ENCODE data around the gene BMP6. TPM values are rescaled to one million over a fixed set of nuclear protein-coding genes. Genes with fewer than 3 reads are reported as not detected.
"Not testable (repeated sequence)": the region's sequence is repeated elsewhere in the genome, so short reads cannot be mapped to it uniquely, and the experiment has no call there.

BMP6 gene
- total RNA-seq, 4 donors from 2014 or later, result 1.7 to 8.3 (median 3.3) TPM

DNA sequence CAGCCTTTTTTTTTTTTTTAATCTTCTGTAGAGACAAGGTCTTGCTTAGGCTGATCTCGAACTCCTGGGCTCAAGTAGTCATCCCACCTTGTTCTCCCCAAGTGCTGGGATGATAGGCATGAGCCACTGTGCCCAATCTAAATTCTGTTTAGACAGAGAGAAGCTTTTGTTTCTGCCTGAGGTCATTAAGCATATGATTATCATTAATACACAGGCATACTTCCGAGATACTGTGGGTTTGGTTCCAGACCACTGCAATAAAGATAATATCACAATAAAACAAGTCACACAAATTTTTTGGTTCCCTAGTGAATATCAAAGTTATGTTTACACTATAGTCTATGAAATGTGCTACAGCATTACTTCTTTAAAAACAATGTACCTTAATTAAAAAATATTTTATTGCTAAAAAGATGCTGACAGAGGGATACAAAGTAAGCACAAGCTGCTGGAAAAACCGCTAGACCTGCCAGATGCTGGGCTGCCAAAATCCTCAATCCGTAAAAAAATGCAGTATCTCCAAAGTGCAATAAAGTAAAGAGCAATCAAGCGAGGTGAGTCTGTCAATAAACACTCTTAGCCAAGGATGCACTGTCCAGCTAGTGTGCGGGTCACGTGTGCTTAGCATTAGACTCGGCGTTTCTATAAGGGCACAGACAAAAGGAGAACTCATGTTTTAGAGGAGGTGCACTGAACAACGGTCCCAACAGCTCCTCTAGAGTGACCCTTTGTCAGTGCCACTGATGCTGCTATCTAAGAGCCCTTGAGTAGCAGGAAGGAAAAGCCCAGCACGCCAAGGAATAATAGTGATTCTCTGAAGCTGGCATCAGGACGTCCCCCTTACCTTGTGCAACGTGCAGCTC is 168.6 kb downstream of the BMP6 start:
- ATAC-seq (no peak), DNase-seq (no peak)
- Histone ChIP-seq H3K9me3 (no peaks in the 10 kb centered on the region), H3K27ac (no peak overlapping the region), H3K4me3 (no peak overlapping the region), H3K27me3 (no peaks in the 10 kb centered on the region), H3K4me1 (peaks cover 2 to 12% of the 10 kb centered on the region in 2 donors), H3K36me3 (peaks cover 0 to 92% of the 10 kb centered on the region in 2 donors)
- in situ Hi-C loops (cut with MboI; ENCODE audit: low sequenced_read_pairs in 4 of 4) (no loop called here), intact Hi-C loops (cut with DNase I; ENCODE audit: low total_unique reads) (no loop called here)
- TF ChIP-seq POLR2A (IDR thresholded peaks at IDR 0.05) (no peak), CTCF (IDR thresholded peaks at IDR 0.05 in 4 of 5, conservative IDR thresholded peaks at IDR 0.05 in 1 of 5) (no peak)

DNA sequence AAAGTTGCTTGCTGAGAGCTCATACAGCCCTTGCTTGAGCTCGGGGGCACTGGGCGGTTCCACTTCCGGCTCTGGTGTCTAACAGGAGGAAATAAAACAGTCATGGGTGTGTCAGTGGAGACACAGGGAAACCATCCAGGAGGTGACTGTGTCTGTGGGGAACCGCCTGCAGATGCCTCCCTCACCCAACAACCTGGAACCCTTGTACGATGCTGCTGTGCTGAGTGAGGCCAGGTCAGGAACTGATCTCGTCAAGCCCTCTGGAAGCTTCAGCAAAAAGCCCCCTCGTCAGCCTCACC is 169.2 kb downstream of the BMP6 start:
- in situ Hi-C loops (cut with MboI; ENCODE audit: low sequenced_read_pairs in 4 of 4), result no loop called here
- DNase-seq, result no peak
- no peak for ATAC-seq

GRCh38 chr6:7896465-7896987 is 170.6 kb downstream of the BMP6 start:
- TF ChIP-seq POLR2A (IDR thresholded peaks at IDR 0.05), result no peak
- TF ChIP-seq CTCF (IDR thresholded peaks at IDR 0.05 in 4 of 5, conservative IDR thresholded peaks at IDR 0.05 in 1 of 5), result no peak
- no peak for ATAC-seq
- Histone ChIP-seq H3K27ac (no peak overlapping the region), H3K4me1 (peaks cover 7 to 14% of the 10 kb centered on the region in 2 donors), H3K4me3 (no peak overlapping the region), H3K27me3 (no peaks in the 10 kb centered on the region), H3K9me3 (no peaks in the 10 kb centered on the region), H3K36me3 (peaks cover 0 to 78% of the 10 kb centered on the region in 2 donors)
- no peak for DNase-seq
- intact Hi-C loops (cut with DNase I; ENCODE audit: low total_unique reads) (no loop called here), in situ Hi-C loops (cut with MboI; ENCODE audit: low sequenced_read_pairs in 4 of 4) (no loop called here)

More for the DNA sequence above, 169.2 kb downstream of the BMP6 start:
- no peak overlapping the region for H3K27ac ChIP-seq
- H3K4me1 ChIP-seq, result peaks cover 7 to 14% of the 10 kb centered on the region in 2 donors
- no peak for TF ChIP-seq CTCF (IDR thresholded peaks at IDR 0.05 in 4 of 5, conservative IDR thresholded peaks at IDR 0.05 in 1 of 5)
- TF ChIP-seq POLR2A (IDR thresholded peaks at IDR 0.05), result no peak
- intact Hi-C loops (cut with DNase I; ENCODE audit: low total_unique reads), result no loop called here
- H3K9me3 ChIP-seq, result no peaks in the 10 kb centered on the region
- no peaks in the 10 kb centered on the region for H3K27me3 ChIP-seq
- H3K36me3 ChIP-seq, result peaks cover 0 to 87% of the 10 kb centered on the region in 2 donors
- no peak overlapping the region for H3K4me3 ChIP-seq

GRCh38 chr6:7897461-7898192 is 171.7 kb downstream of the BMP6 start:
- in situ Hi-C loops (cut with MboI; ENCODE audit: low sequenced_read_pairs in 4 of 4), result no loop called here
- H3K36me3 ChIP-seq, result peaks cover 0 to 78% of the 10 kb centered on the region in 2 donors
- ATAC-seq, result no peak

DNA sequence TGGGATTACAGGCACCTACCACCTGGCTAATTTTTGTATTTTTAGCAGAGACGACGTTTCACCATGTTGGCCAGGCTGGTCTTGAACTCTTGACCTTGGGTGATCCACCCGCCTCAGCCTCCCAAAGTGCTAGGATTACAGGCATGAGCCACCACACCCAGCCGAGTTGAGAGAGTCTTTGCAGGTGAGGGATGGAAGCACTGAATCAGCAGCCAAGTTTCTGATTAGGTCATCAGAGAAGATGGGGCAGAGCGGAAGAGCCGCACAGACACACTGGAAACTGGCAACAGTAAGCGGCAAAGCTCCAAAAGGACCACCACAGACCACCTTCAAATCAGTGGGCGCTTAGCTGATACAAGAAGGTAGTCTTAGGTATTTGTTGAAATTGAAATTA is 172.3 kb downstream of the BMP6 start:
- in situ Hi-C loops (cut with MboI; ENCODE audit: low sequenced_read_pairs in 4 of 4); DNase-seq; H3K9me3 ChIP-seq; H3K4me3 ChIP-seq; H3K27ac ChIP-seq; H3K27me3 ChIP-seq; ATAC-seq; intact Hi-C loops (cut with DNase I; ENCODE audit: low total_unique reads): not testable (repeated sequence)
- peaks cover 7 to 14% of the 10 kb centered on the region in 2 donors for H3K4me1 ChIP-seq
- H3K36me3 ChIP-seq, result peaks cover 0 to 79% of the 10 kb centered on the region in 2 donors

More at GRCh38 chr6:7897461-7898192, 171.7 kb downstream of the BMP6 start:
- DNase-seq, result no peak
- intact Hi-C loops (cut with DNase I; ENCODE audit: low total_unique reads), result no loop called here
- H3K27me3 ChIP-seq, result no peaks in the 10 kb centered on the region
- no peak for TF ChIP-seq CTCF (IDR thresholded peaks at IDR 0.05 in 4 of 5, conservative IDR thresholded peaks at IDR 0.05 in 1 of 5)
- TF ChIP-seq POLR2A (IDR thresholded peaks at IDR 0.05), result no peak
- peaks cover 7 to 14% of the 10 kb centered on the region in 2 donors for H3K4me1 ChIP-seq
- no peak overlapping the region for H3K4me3 ChIP-seq
- no peaks in the 10 kb centered on the region for H3K9me3 ChIP-seq
- no peak overlapping the region for H3K27ac ChIP-seq

All from gastrocnemius medialis (tissue), 4 donors.